Fibroblast of skin of left quadriceps (primary cell): ENCODE measurements around the gene HYI.
"Not testable (repeated sequence)": the region's sequence is repeated elsewhere in the genome, so short reads cannot be mapped to it uniquely, and the experiment has no call there.

ENCODE experiments used
- DNase-seq, 2 experiments: peaks; one replicate each; pipeline ENCODE4 v3.0.0-alpha.2; 2013; ENCODE audit warnings: low read depth in 2 of 2

The HYI gene

DNA sequence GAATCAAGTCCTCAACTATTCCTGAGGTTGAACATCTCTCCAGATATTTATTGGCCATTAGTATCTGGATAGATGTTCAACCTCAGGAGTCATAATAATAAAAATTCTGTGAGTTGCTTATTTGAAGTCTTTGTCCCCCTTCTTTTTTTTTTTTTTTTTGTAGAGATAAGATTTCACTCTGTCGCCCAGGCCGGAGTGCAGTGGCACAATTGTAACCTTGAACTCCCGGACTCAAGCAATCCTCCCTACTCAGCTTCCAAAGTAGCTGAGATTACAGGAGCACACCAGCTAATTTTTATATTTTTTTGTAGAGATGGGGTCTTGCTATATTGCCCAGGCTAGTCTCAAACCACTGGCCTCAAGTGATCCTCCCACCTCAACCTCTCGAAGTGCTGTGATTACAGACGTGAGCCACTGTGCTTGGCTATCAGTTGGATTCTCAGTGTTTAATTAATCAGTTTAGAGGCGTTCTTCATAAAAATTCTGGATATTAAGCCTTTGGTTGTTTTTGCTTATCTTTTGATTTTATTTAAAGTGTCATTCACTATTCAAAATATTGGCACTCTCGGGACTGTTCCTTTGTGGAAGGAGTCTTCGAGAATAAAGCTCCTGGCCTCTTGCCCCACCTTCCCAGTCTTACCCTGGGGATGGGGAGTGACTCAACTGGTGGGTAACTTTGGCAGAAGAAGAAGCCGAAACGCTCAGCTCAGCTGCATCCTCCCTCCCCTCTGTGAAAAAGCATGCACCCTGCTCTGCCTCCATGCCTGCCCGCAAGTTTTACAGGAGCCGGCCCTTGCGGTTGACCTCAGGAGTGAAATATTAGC lies 11.2 kb upstream of the HYI start:
- no peak for DNase-seq

DNA sequence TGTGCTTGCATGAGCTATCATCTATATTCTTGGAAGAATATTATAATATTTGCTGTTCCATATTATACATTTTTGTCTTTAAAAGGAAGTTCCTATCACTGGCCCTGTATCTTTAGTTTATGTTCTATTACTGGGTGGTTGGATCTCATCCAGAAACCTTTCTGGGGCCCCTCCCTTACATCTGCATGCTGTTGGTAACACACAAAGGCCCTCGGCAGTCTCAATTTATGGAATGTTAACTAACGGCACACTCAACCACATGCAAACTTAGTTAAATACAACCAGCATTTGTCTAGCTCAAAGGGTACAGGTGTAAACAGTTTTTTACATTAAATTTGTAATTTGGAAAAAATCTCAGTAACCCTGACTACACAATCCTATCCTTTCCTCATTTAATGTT lies 9.7 kb upstream of the HYI start:
- DNase-seq, result no peak

DNA sequence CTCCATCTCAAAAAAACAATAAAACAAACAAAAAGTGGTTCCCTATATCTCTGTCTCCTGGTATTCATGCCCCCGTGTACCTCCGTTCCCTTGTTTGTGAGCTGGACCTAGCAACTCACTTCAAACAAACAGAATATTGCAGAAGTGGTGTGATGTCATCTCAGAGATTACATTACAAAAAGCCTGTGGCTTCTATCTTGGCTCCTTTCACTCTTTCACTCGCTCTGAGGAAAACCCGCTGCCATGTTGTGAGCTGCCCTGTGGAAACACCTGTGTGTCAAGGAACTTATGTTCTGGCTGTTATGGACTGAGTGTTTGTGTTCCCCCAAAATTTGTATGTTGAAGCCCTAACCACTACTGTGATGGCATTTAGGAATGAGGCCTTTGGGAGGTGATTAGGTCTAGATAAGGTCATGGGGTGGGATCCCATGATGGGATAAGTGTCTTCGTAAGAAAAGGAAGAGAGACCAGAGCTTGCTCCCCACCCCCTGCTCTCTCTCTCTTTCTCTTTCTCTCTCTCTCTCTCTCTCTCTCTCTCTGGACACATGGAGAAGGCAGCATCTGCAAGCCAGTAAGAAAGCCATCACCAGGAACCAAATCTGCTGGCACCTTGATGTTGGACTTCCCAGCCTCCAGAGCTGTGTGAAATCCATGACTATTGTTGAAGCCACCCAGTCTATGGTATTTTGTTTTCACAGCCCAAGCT lies 7.4 kb upstream of the HYI start:
- no peak for DNase-seq

- DNase-seq, result not testable (repeated sequence)
Observed at GRCh38 chr1:43458379-43458778, 4.6 kb upstream of the HYI start.

- DNase-seq, result no peak
Observed at GRCh38 chr1:43455213-43455889, 1.6 kb upstream of the HYI start.

DNA sequence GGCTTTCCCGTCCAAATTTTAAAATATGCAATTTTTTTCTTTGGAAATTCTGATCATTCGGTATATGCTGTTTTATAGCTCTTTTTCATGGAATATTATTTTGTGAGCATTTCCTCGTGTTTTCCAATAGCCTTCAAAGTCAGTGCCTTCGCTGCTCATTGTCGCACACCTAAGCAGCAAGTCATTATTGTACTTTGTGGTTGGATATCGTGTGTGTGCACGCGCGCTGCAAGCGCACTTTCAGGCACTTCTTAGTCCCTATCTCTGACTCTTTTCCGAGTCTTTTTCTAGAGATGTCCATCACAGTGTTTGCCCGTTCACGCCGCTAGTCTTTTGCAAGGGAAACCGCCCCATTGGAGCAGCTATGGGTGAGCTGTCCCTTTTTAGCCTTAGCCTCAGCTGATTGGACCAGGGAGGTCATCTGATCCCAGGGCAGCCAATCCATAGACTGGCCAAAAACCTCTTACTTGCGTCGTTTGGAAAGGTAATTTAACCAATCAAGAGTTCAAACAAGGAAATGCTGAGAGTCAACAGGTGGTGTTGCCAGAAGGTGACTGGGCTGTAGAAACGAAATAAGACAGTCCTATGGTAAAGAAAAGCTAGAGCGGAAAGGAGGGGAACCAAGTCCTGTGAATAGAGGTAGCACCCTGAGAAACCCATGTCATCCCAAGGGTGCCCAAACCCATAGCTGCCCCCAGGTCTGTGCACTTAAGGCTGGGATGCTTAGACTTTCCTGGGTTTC lies 710 bp upstream of the HYI start:
- peak; percentile 68 for DNase-seq

- no peak for DNase-seq
Observed at GRCh38 chr1:43452789-43453441, 816 bp downstream of the HYI start.

DNA sequence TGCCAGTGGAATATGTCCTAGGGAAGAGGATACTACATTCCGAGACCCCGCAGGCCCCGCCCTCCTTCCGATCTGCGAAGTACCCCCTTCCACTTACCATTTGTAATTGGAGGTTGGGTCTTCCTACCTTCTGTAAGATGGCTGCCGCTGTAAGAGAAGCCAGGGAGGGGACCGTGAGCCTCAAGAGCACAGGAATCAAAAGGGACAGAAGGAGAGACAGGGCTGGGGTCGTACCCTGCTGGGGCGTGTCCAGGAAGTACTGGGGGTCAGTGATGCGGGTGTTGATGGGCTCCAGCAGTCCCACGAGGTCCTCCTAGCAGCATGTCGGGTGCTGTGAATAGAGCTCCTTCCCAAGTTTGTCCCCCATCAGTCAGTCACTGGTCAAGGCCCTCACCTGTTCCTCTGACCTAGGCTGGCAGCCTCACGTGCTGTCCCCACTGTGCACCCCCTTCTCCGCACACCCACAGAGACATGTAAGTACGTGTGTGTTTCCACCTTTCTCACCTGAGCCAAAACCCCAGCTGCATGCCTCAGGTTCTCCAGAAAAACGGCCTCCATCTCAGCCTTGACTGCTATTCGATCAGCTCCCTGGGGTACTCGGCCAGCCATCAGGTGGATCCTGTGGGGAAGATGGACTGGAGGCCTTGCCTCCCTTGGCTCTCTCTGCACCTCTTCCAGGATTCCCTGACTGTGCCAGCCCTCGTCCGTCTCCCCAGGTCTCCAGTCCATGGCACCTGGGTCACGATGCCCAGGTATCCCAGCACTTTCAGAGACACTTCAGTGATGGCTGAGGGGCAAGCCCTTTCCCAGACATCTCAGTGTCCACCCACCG lies 1.8 kb downstream of the HYI start:
- no peak for DNase-seq

GRCh38 chr1:43451157-43451591 lies 2.6 kb downstream of the HYI start:
- no peak for DNase-seq

- no peak for DNase-seq
Observed at GRCh38 chr1:43450251-43450941, 3.3 kb downstream of the HYI start.

- DNase-seq, result no peak
Observed at GRCh38 chr1:43449708-43450069, 4.0 kb downstream of the HYI start.

DNA sequence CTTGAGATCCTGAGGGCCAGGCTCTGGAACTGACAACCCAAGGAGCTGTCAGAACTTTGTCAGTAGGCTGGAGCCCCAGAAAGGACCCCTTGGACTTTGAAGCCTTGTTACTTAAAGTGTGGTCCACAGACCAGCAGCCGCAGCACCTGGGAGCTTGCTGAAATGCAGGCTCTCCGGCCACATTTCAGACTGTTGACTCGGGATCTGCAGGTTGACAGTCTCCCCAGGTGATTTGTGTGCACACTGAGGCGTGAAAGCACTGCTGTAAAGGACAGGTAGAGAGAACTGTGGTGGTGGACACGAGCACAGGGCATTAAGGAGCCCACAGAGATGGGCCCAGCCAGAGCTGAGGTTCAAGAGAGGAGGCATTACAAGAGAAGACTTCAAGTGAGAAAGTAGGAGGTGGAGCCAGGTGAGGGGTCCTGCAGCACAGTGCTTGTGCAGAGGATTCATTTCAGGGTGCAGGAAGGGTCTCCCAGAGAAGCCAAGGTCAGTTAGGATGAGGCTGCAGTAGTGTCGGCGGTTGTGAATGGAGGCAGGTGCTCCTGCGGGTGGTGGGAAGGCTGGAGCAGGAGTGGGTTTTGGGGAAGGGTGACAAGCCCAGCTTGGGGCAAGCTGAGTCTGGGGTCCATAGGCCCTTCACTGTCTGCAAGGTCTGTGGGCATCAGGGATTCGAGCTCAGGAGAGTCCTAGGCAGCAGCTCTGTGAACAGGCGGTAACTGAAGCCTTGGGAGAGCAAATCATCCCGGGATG lies 4.6 kb downstream of the HYI start:
- DNase-seq, result no peak

DNA sequence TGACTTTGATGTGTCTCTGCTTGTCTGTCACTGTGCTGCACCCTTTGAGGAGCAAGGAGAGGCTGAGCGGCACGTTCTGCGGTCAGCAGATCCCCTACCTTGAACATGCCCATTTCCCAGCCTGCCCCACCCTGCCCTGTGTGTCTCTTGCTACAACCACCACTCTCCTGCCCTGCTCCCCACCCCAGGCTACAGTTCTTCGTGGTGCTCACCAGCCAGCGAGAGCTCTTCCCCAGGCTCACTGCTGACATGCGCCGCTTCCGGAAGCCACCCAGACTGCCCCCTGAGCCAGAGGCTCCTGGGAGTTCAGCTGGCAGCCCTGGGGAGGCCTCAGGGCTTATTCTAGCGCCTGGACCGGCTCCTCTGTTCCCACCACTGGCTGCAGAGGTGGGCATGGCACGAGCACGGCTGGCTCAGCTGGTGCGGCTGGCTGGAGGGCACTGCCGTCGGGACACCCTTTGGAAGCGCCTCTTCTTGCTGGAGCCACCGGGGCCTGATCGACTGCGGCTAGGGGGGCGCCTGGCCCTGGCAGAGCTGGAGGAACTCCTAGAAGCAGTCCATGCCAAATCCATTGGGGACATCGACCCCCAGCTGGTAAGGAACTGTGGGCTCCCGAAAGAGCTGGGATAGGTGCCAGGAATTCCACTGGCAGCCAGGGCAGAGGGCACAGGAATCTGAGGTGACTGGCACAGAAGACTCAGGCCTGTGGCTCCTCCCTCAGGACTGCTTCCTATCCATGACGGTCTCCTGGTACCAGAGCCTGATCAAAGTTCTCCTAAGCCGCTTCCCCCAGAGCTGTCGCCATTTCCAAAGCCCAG lies 5.6 kb downstream of the HYI start:
- DNase-seq, result no peak

GRCh38 chr1:43446881-43447835 lies 6.6 kb downstream of the HYI start:
- no peak for DNase-seq

GRCh38 chr1:43446388-43446740 lies 7.4 kb downstream of the HYI start:
- no peak for DNase-seq

DNA sequence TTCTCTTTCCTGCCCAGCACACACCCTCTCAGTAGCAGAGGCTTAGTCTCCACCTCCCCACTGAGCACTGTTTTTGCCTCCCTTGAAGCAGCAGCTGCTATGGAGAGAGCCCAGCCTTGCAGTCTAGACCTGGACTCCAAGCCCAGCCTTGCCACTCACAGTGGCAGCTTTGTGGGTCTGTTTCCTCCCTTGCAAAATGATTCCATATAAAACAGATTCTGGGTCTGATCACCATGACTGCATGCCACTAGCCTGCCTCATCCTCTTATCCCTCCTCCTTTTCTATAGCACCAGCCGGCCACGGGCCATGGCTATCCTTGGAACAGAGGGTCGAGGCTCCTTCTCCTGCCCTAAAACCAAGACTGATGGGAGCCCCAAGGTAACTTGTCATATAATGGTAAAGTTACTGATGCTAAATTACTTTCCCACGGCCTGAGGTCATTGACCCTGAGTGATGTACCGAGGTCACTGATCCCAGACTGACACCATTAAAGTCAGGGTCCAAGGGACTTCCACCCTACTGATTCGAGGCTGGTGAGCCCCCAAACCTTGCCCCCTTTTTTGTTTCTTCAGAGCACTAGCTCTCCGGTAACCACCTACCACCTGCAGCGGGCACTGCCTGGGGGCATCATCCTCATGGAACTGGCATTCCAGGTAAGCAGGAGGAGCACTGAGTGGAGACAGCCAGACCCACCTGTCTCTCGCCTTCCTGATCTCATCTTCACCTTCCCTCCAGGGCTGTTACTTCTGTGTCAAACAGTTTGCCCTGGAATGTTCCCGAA lies 7.9 kb downstream of the HYI start:
- DNase-seq, result no peak

- no peak for DNase-seq
Observed at GRCh38 chr1:43444836-43445235, 8.9 kb downstream of the HYI start.
